Vagina (tissue), 2 donors: ENCODE results near the gene COG1.

Source experiments
- POLR2AphosphoS5 ChIP-seq, 2 donors: sonication (generic); formaldehyde crosslinking; IDR thresholded peaks; one replicate each; pipeline ENCODE4 v1.9.0; 2017; ENCODE audit warnings: antibody characterized with exemption in 2 of 2, mild to moderate bottlenecking in 2 of 2, low read depth in 1 of 2; ENCODE audit not compliant: insufficient read depth in 1 of 2
- TF ChIP-seq, protein P1 (sequence below), 3 experiments: fragments of 450-650 bp in 2 of 3; fragments of 200-600 bp in 1 of 3; sonication (generic) in 1 of 3; IDR thresholded peaks; one replicate each; pipeline ENCODE4 v1.5.1; 2017 to 2019; ENCODE audit warnings: antibody characterized with exemption in 3 of 3, mild to moderate bottlenecking in 2 of 3, moderate library complexity in 2 of 3

DNA sequence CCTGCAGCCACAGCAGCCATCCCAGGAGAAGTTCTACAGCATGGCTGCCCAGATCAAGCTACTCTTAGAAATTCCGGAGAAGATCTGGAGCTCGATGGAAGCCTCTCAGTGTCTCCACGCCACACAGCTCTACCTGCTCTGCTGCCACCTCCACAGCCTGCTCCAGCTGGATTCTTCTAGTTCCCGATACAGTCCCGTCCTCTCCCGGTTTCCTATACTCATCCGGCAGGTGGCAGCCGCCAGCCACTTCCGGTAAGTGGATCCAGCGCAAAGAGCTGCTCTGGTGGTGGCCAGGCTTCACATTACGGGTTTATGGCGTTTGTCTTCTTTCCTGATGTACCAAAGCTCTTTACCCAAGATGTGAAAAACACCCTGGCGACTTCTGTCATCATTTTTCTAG is 3.6 kb downstream of the COG1 start:
- TF ChIP-seq, protein P1, sequence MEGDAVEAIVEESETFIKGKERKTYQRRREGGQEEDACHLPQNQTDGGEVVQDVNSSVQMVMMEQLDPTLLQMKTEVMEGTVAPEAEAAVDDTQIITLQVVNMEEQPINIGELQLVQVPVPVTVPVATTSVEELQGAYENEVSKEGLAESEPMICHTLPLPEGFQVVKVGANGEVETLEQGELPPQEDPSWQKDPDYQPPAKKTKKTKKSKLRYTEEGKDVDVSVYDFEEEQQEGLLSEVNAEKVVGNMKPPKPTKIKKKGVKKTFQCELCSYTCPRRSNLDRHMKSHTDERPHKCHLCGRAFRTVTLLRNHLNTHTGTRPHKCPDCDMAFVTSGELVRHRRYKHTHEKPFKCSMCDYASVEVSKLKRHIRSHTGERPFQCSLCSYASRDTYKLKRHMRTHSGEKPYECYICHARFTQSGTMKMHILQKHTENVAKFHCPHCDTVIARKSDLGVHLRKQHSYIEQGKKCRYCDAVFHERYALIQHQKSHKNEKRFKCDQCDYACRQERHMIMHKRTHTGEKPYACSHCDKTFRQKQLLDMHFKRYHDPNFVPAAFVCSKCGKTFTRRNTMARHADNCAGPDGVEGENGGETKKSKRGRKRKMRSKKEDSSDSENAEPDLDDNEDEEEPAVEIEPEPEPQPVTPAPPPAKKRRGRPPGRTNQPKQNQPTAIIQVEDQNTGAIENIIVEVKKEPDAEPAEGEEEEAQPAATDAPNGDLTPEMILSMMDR (IDR thresholded peaks at IDR 0.05), result no peak
- no peak for TF ChIP-seq POLR2AphosphoS5 (IDR thresholded peaks at IDR 0.05; ENCODE audit: insufficient read depth in 1 of 2, low read depth in 1 of 2)
